HG03196 (cell line): ENCODE measurements around the gene BAIAP3.

Experiments
- ATAC-seq: cut with Tn5 transposase; IDR thresholded peaks from one replicate; pipeline ENCODE4 v1.9.1; 2021; ENCODE audit not compliant: unreplicated experiment

Gene BAIAP3

GRCh38 chr16:1299868-1300203 lies 33.6 kb upstream of the BAIAP3 start:
- ATAC-seq = no peak

DNA sequence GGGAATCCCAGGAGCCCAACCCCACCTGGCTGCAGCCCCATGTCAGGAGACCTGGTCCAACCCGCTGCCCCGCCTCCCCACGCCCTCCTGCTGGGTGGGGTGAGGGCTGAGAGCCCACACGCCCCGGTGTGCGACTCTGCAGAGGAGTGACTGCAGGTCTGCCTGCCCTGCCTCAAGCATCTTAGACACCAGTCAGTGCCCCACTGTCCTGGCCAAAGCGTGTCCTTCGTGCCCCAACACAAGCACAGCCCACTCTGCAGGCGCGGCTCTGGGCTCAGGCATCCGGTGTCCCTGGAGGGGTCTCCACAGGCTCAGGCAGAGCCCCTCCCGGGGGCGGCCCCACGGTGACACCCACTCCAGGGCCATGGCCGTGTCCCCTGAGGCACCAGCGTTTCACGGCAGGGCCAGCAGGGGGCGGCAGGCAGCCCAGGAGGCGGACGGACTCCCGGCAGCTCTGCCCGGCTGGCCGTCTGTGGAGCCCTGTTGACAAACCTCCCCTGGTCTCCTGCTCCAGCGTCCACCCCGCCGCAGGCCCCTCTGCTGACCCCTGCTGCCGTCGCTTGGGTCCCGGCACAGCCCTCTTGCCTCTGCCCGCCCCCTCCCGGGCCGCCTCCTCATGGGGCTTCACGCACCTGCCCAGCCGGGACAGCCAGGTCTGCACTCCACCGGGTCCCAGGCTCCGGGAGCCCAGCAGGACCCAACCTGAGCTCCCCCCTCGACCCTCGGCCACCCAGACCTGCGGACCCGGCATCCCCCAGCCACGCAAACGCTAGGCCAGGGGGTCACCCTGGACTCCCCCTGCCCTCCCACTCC lies 32.6 kb upstream of the BAIAP3 start:
- ATAC-seq = no peak

DNA sequence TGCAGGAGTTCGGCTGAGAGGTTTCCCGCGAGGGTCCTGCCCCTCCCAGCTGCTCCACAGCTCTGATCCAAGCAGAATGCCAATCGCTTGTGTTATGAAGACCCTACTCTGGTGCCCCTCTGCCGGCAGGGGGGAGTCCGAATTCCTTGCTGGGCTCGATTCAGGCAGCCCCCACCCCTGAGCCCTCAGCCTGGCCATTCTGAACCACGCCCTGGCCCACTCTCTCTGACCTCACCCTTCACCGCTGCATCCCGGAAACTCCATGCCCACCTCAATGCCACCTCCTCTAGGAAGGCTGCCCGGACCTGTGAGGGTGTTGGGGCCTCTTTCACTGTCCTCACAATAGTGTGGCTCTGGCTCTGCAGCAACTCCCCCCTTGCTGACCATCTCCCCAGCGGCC lies 31.9 kb upstream of the BAIAP3 start:
- no peak for ATAC-seq

GRCh38 chr16:1305823-1306222 lies 27.6 kb upstream of the BAIAP3 start:
- no peak for ATAC-seq

- ATAC-seq = no peak
Observed at GRCh38 chr16:1306334-1306733, 27.1 kb upstream of the BAIAP3 start.

- ATAC-seq = no peak
Observed at GRCh38 chr16:1308036-1308976, 25.1 kb upstream of the BAIAP3 start.

DNA sequence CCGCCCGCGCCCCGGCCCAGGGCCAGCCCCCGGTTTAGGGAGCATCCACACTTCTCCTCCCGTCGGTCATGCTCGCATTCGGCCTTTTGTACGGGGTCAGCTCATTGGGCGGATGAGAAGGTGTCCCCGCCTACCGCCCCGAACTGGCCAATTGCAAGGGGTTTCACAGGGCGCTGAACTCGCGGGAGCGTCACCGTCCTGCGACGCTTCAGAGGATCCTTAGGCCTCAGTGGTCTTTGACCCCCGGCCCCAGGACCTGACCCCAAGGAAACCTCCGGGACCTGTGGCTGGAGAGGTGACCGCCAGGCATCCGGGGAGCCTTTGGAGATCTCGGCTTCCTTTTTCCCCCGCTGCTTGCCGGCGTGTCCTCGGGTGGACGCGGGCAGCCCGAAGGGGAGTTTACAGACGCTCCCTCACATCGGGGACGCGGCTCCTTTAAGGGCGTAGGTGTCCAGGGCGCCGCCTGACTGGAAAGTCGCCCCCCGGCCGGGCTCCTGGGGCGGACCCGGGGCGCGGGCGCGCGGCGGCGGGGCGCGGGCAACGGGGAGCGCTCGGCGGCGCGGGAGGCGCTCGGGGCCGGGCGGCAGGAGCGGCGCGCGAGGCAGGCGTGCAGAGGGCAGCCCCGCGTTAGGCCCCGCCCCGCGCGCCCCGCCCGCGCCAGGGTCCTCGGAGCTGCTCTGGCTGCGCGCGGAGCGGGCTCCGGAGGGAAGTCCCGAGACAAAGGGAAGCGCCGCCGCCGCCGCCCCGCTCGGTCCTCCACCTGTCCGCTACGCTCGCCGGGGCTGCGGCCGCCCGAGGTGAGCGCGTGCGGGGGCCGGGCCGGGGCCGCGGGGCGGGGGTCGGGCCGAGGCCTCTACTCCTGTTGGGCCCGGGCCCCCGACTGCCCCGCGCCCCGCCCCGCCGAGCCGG lies 24.2 kb upstream of the BAIAP3 start, which contains the start of gene UBE2I:
Gene UBE2I, plus strand, starts transcription at position 660 of the 909 bp plus-strand sequence. CDS start 4,395 bp downstream, outside the sequence.
- ATAC-seq = peak; percentile 62

DNA sequence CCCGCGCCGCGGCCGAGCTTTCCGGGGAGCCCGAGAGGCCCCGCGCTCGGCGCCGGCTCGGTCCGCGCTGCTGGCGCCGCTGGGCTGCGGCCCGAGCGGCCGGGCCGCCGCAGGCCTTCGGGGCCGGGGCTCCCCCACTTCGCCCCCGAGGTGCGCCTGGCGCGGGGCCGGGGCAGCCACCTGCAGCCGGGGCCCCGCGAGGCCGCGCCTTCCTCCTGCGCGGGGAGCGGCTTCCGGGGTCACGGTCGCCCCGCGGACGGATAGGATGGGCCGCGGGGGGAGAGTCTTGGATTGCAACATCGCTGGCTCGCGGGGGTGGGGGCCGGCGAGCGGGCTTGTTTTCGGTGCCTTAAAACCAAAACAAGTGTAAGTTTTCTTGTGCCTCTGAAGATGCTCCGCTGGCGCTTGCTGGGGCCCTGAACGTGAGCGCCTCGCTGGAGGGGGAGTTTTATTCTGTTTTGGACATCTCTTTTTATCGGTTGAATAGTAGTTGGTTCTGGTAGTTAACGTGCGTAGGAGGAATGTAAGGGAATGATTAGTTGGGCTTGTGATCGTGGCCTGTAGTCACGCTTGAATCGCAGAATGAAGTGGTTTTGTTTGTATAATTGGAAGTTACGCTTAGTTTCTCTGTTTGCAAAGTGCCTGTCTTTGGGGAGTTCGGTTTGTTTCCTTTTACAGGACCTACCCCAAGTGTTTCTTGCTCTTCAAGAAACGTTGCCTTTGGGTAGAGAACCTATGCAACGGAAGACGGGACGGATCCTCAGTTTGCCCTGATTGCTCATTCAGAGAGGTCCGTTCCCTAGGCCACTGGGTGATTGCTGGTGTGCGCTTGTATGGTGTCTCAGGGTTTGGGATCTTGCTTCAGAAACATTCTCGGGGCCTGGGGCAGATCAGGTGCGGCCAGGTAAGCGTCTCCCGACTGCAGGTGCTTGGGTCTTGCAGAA lies 23.3 kb upstream of the BAIAP3 start:
- ATAC-seq = peak; percentile 24

DNA sequence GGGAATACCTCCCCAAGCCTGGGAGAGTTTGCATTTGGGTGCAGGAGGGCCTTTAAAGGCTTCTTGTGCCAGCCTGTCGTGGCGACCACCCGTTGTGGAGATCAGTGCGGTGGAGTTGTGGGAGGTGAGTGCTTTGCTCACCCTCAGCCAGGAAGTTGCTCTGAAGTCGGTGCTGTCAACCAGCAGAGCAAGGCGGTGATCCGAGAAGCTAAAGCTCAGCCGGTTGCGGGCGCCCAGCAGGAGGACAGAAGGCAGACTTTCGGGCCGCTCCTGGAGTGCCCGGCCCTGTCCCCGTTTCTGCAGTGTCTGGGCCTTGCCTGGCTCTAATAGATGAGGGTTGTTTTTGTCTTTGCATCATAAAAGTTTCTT lies 22.6 kb upstream of the BAIAP3 start:
- ATAC-seq = no peak

DNA sequence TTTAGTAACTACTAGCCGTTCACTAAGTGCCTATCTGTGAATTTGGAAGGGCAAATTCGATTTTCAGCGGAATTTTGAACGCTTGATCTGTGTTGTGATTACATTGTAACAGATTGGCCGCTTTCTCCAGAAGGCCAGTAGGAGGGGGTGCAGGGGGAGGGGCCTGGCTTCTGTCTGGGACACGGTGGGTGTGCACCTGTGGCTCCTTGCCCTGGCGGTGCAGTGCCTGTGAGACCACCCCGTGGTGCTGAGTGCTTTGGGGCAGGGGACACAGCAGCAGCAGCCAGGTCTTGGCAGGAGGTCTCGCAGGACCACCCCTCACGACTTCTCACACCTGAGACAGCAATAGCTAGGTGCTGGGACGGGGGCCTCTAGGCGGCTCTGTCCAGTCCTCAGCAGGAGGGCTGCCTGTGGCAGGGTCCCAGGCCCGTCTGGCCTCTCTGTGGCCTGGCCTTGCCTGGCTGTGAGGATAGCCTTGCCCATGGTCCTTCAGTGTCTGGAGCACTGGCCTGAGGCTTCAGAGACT lies 22.2 kb upstream of the BAIAP3 start:
- no peak for ATAC-seq

GRCh38 chr16:1311738-1312466 lies 21.5 kb upstream of the BAIAP3 start:
- no peak for ATAC-seq

- ATAC-seq = no peak
Observed at GRCh38 chr16:1312467-1312816, 21.0 kb upstream of the BAIAP3 start.

DNA sequence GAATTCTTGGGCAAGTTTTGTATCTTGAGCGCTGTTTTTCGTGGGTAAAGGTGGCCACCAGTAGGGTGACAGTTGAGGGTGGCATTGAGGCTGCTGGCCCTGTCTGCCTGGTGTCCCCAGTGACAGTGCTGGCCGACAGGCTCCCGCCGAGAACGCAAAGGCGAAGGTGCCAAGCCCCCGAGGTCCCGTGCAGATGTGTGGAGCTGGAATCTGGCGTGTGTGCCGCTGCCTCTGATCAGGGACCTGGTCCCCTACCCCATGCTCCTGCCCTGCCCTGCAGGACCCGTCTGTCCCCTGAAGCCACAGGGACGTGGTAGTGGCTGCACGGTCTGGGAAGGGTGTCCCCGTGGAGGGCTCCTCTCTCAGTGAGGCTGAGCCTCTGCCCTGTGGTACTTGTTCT lies 20.5 kb upstream of the BAIAP3 start:
- no peak for ATAC-seq

DNA sequence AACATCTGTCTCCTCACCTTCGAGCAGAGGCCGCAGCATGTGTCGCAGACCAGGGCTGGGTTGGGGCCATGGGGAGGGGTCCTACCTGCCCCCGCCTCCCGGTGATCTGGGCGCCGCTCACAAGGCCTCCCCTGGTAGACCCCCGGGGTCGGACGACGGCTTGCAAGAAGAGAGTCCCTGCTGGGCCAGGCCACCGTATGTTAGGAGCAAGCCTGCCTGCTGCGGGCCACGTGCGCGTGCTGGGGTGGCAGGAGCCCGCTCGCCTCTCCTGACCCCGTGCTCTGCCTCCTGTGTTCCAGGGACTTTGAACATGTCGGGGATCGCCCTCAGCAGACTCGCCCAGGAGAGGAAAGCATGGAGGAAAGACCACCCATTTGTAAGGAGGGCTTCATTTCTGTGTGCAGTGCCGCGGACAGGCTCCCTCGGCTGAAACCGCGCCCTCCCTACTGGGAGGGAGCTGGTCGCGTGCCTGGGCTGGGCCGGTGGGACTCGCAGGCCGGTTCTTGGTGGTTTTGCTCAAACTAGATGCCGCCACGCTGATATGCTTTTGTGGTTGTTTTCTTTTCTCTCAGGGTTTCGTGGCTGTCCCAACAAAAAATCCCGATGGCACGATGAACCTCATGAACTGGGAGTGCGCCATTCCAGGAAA lies 19.6 kb upstream of the BAIAP3 start:
- ATAC-seq = no peak

DNA sequence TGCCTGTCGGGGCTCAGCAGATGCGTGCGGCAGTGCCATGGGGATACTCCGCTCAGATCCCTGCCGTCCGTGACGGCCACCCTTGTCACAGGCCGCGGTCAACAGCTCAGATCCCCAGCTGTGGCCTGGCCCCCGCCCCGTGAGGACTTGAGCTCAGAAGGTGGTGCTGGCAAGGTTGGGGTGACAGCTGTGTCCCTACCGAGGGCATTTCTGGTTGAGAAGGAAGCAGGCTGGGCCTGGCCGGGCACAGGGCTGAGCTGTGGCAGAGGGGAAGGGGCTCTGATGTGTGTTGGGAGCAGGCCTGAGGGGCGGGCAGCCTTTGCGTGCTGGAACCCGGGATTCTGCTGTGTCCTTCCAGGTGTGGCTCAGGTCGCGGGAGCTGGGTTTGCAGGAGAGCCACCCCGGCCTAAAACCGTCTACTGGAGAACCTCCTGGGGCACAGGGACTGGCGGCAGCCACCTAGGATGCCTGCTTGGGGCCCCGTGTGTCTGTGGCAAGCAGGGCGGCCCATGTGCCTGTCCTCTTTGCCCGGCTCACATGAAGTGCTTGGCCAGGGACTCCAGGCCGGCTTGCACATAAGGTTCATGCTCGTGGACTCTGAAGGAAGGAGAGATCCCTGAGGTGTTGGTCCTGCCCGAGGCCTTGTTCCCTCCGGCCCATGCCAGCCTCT lies 18.9 kb upstream of the BAIAP3 start:
- ATAC-seq = no peak

DNA sequence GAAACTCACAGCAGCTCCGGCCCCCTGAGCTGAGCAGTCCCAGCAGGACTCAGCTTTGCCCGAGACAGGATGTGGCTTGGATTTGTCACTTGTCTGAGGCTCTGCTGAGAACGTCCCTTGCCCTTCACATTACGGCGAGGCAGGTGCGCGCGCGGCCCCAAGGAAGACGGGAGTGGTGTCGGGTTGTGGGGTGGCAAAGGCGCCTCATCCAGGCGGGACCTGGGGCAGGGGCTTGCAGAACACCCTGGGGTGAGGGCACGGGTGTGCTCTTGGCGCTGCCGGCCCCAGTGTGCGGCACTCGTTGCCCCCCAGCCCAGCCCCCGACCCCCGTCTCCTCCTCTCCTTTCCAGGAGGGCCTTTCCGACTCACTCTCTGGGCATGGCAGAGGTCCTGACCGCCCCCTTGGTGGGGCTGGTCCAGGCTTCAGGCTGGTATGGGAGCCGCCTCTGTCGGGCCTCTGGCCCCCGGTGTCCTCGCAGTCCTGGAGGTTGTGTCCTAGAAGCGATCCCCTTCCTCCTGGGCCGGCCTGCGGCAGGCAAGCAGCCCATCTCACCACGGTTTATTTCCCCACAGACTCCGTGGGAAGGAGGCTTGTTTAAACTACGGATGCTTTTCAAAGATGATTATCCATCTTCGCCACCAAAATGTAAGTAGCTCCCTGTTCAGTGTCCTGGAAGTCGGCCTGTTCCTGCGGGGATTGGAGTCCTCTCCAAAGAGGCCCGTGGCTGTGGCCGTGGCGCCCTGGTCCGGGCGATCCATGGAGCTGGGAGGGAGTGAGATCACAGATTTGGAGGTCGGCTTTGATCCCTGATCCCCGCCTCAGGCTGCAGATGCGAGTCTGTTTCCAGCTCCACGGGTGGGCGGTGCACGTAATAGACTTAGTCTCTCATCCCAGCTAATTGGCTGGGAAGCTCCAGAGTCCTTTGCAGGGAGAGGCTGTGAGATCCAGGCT lies 18.1 kb upstream of the BAIAP3 start:
- ATAC-seq = no peak

DNA sequence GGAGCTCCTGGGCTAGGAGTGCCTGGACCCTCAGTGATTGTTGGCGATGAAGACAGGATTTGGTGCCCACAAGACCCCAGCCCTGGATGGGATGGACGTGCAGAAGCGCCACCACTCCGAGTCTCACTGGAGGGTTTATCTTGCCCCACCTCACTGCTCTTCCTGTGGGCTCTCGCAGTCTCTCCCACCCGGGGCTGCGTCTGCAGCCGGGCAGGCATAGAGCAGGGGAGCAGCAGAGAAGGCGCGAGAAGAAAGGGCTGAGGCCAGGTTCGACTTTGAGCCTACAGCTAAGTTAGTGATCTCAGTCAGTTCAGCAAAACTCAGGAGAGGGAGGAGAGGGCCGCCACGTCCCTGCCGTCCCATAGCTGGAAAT lies 17.4 kb upstream of the BAIAP3 start:
- ATAC-seq = no peak
